SKM-1 (cell line): Measurements from ENCODE around the gene FGD3.

Source experiments
- DNase-seq: peaks from one replicate; lab custom pipeline; 2025; ENCODE audit not compliant: unreplicated experiment; lab: John Stamatoyannopoulos, UW

Gene FGD3

GRCh38 chr9:92954886-92955285, 7.6 kb downstream of the FGD3 start:
- no peak for DNase-seq

GRCh38 chr9:92960561-92961290, 13.4 kb downstream of the FGD3 start:
- no peak for DNase-seq

DNA sequence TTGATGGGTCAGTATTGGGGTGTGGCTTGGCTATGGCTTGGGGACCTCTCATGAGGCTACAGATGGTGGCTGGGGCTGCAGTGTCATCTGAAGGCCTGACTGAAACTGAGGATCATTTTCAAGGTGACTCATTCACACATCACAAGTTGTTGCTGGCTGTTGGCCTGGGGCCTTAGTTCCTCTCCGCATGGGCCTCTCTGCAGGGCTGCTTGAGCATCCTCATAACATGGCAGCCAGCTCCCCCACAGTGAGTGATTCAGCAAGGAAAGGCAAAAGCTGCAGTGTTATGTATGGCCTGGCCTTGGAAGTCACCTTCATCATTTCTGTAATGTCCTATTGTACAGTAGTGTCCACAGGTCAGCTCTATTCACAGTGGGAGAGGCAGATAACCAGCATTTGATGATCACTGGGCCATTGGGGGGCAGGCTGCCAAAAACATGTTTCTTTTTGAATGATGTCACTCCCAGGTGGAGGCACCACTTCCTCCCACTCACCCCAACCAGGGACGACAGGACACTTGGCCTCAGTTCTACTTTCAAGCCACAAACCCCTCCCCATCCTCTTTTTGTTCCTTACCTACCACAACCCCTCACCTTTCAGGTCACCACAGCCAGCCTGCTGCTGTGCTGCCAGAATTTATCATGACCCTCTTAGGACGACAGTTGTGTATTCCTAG, 14.4 kb downstream of the FGD3 start:
- no peak for DNase-seq

GRCh38 chr9:92962303-92962649, 15.0 kb downstream of the FGD3 start:
- no peak for DNase-seq

DNA sequence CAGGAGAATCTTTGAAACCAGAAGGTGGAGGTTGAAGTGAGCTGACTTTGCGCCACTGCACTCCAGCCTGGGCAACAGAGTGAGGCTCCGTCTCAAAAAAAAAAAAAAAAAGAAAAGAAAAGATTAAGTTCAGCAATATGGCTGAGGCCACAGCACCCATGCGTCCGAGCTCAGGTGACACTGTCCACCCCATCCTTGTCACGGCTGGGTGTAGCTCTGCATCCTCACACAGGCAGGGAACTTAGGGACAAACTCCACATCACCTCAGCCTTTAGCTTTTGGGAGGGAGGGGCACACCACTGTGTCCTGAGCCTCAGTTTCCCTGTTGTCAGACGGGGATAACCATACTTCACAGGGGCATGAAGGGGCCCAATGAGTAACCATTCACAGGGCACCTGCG, 15.5 kb downstream of the FGD3 start:
- no peak for DNase-seq

GRCh38 chr9:92963831-92964606, 16.7 kb downstream of the FGD3 start:
- peak; percentile 53 for DNase-seq

GRCh38 chr9:92964607-92965060, 17.3 kb downstream of the FGD3 start:
- DNase-seq: no peak

DNA sequence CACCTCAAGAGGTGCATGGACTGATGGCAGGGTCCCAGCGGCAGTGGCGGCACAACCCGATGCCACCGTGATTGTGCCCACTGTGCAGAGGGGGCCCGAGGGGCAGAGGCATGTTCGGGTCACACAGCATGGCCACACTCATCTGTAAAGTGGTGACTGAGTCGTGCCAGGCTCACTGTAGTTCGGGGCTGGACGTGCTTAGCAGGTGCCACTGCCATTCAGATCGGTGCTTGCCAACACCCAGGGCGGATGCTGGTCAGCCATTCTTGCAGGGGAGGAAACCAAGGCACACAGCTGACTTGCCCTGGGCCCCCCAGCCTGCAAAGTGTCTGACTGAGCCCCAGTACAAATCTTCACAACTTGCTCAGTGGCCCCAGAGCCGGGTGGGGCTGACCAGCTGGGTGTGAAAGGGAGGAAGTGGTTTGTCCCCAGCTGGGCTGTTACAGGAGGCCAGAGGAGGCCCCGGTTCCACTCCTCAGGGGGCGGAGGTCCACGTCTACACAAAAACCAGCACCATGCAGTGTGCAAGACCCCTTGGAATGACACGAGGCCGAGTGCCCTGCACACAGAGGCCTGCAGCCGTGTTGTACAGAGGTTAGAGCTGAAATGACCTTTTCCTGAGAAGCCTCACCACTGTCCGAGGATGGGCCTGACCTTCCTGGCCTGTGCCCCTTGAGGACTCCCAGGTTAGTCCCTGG, 17.9 kb downstream of the FGD3 start:
- DNase-seq: no peak

GRCh38 chr9:92965759-92966517, 18.6 kb downstream of the FGD3 start:
- no peak for DNase-seq

DNA sequence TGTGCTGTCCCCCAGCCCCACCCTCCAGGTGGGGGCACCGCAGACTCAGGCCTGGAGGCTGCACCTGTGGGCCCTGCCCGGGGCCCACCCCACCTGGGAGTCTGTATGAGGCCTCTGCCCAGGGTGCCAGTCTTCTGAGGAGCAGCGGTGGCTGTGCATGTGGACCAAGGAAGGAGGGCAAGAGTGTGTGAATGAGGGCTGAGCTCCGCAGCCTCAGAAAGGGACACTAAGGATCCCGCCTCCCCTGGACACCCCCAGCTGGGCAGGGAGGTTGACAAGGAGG, 19.1 kb downstream of the FGD3 start:
- no peak for DNase-seq

- DNase-seq: no peak
Measured at GRCh38 chr9:92968081-92968480, 20.8 kb downstream of the FGD3 start.

- DNase-seq: no peak
Measured at GRCh38 chr9:92969516-92970466, 22.5 kb downstream of the FGD3 start.

DNA sequence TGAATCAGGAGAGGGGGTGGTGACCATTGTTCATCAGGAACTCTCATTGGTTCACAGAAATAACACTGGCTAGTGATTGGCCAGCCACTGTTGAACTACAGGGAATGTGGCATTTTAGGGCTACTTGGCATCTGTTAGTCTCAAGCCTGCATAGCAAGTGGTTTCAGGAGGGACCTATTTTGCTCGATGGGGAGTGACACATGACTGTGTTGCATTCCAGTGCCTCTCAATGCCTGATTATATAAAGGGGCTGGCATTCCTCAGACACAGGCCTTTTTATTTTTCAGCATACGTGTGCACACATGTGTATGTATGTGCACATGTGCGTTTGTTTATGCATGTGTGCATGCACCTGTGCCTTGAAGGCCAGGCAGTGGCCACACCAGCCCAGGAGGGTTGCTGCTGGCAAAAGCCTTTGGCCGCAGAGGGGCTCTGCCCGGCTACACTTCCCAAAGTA, 23.2 kb downstream of the FGD3 start:
- DNase-seq: no peak

- no peak for DNase-seq
Measured at GRCh38 chr9:92971121-92971520, 23.8 kb downstream of the FGD3 start.

DNA sequence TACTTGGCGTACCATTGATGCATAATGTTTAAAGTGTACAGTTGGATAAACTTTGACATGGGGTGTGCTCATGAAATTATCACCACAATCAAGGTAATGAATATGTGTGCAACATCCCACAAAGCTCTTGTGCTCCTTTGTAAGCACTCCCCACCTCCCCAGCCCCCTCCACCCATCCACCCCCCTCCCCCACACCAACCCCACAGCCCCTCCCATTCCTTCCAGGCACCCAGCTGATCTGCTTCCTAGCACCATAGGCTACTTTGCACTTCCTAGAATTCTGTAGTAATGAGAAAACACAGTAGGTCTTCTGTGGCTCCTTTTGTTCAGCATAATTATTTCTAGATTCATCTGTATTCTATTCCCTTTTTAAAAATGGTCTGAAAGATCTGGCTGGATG, 24.5 kb downstream of the FGD3 start:
- DNase-seq: no peak

GRCh38 chr9:92973700-92974099, 26.4 kb downstream of the FGD3 start:
- DNase-seq: no peak

DNA sequence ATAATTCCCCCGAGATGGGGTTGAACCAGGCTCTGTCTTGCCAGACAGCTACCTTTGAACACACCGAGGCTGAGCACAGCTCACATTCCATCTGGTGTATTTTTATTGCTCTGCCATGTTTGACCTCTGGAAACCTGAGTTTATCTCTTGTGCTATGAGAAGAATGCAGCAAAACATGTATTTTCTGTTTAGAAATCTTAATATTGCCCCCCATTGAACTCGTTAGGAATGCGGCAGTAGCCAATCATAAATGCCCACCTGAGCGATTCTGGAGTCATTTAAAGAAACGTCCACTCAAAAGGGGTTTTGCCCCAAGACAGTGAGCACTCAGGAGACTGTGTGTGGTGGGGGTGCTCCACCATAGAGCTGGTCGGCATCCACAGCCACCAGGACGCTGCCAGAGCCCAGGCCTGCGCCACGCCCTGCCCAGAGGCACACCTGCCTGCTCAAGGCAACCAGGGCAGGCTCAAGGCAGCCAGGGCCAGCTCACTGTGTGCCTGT, 26.9 kb downstream of the FGD3 start:
- no peak for DNase-seq

DNA sequence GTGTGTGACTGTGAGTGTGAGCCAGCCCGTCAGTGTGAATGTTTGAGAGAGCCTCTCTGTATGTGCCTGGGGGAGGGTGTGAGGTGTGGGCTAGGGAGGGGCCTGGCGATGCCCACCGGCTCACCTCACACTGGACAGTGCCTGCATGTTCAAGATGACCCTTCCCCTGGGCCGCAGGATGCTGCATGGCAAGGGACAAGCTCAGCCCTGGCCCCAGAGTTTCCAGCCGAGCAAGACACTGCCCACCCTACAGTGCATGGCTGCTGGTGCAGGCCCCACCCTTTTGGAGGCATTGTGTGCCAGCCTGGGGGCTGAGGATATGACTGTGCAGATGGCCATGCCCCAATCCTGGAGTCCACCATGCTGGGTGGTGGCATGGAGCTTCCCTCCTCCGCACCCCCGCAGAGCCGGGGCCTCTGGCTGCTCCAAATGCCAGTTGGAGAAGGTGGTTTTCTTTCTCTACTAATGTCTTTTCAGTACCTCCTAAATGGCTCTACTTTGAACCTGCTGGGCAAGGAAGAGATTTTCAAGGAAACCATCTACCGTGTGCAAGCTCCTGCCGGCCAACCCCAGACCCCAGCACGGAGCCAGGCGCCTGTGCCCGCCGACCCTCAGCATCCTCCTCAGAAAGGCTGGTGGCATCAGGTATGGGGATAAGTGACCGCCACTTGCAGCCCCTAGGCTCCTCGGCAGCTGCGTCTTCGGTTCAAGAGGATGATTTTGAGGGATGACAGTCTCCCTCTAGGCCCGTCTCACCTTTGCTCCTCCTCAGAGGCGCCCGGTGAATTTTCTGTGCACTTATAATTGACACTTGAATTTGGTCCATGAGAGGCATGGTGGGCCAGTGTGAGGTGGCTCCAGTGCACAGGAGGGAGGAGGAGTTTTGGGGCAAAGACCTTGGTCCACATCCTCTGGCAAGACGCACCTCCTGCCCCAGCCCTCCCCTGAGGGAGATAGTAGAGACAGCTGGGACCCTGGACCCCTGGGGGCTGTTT, 27.7 kb downstream of the FGD3 start:
- no peak for DNase-seq
